Mesodermal cell (in vitro differentiated cells): Measurements from ENCODE around the gene NT5DC2.

Source experiments
- H3K27ac ChIP-seq: 2 replicates; pipeline ENCODE4 v1.7.0; 2013; ENCODE audit warnings: mild to moderate bottlenecking, low read depth, low read length, moderate library complexity; ENCODE audit not compliant: severe bottlenecking
- H3K36me3 ChIP-seq: 2 replicates; pipeline ENCODE4 v1.7.1; 2013; ENCODE audit warnings: mild to moderate bottlenecking, low read length, moderate library complexity; ENCODE audit not compliant: control insufficient read depth, insufficient read depth
- H3K4me1 ChIP-seq: one replicate; pipeline ENCODE4 v1.7.1; 2013; ENCODE audit warnings: mild to moderate bottlenecking, low read length; ENCODE audit not compliant: insufficient read depth, control insufficient read depth, poor library complexity, severe bottlenecking
- H3K4me3 ChIP-seq: 2 replicates; pipeline ENCODE4 v1.7.0; 2013; ENCODE audit warnings: low read length, control low read depth, mild to moderate bottlenecking; ENCODE audit not compliant: insufficient read depth, poor library complexity, severe bottlenecking; ENCODE audit errors: extremely low read depth
- H3K9me3 ChIP-seq: 2 replicates; pipeline ENCODE4 v1.7.1; 2013; ENCODE audit warnings: mild to moderate bottlenecking, low read length, moderate library complexity; ENCODE audit not compliant: control insufficient read depth
- WGBS, 2 experiments: methylation state at CpG; one replicate each; pipeline ENCODE4 v1.1.5; 2013; ENCODE audit warnings: missing lambda C conversion rate in 2 of 2; ENCODE audit not compliant: insufficient coverage in 2 of 2; 5-methylcytosine and 5-hydroxymethylcytosine counted together

Gene NT5DC2

GRCh38 chr3:52555056-52555455 is 21.4 kb upstream of the NT5DC2 start:
- no peak overlapping the region for H3K27ac ChIP-seq
- H3K4me3 ChIP-seq, result no peak overlapping the region
- peaks cover 91% of the 10 kb centered on the region for H3K36me3 ChIP-seq
- WGBS, 2 experiments, result no CpG with 5 or more reads among the region's 1 CpG
- no peaks in the 10 kb centered on the region for H3K9me3 ChIP-seq
- H3K4me1 ChIP-seq, result peaks cover 5% of the 10 kb centered on the region

GRCh38 chr3:52554026-52554755 is 20.5 kb upstream of the NT5DC2 start:
- H3K36me3 ChIP-seq, result peaks cover 91% of the 10 kb centered on the region
- no peak overlapping the region for H3K4me3 ChIP-seq
- H3K4me1 ChIP-seq, result peaks cover 5% of the 10 kb centered on the region
- 97 to 100% methylated on average over 3 to 4 of the region's 5 CpGs for WGBS, 2 experiments
- H3K9me3 ChIP-seq, result no peaks in the 10 kb centered on the region
- H3K27ac ChIP-seq, result no peak overlapping the region

GRCh38 chr3:52552089-52552488 is 18.4 kb upstream of the NT5DC2 start:
- no peak overlapping the region for H3K4me3 ChIP-seq
- peaks cover 90% of the 10 kb centered on the region for H3K36me3 ChIP-seq
- 86 to 100% methylated on average over 1 of the region's 3 CpGs for WGBS, 2 experiments

GRCh38 chr3:52551118-52551517 is 17.5 kb upstream of the NT5DC2 start:
- Histone ChIP-seq H3K9me3 (no peaks in the 10 kb centered on the region), H3K4me1 (peaks cover 5% of the 10 kb centered on the region), H3K27ac (peak overlapping the region; percentile 4), H3K36me3 (peaks cover 84% of the 10 kb centered on the region), H3K4me3 (no peak overlapping the region)

More at GRCh38 chr3:52552089-52552488, 18.4 kb upstream of the NT5DC2 start:
- Histone ChIP-seq H3K9me3 (no peaks in the 10 kb centered on the region), H3K4me1 (peaks cover 5% of the 10 kb centered on the region), H3K27ac (no peak overlapping the region)

- Histone ChIP-seq H3K4me3 (no peak overlapping the region), H3K27ac (no peak overlapping the region), H3K9me3 (no peaks in the 10 kb centered on the region), H3K4me1 (peaks cover 2% of the 10 kb centered on the region), H3K36me3 (peaks cover 86% of the 10 kb centered on the region)
- 83% methylated on average over 1 of the region's 2 CpGs; no CpG with 5 or more reads in 1 of the 2 experiments for WGBS, 2 experiments
Observed at GRCh38 chr3:52547143-52547542, 13.5 kb upstream of the NT5DC2 start.

GRCh38 chr3:52546111-52546901 is 12.6 kb upstream of the NT5DC2 start:
- no peaks in the 10 kb centered on the region for H3K9me3 ChIP-seq
- H3K27ac ChIP-seq, result no peak overlapping the region
- peaks cover 86% of the 10 kb centered on the region for H3K36me3 ChIP-seq
- no peaks in the 10 kb centered on the region for H3K4me1 ChIP-seq
- no CpG with 5 or more reads among the region's 3 CpGs for WGBS, 2 experiments
- no peak overlapping the region for H3K4me3 ChIP-seq

- H3K36me3 ChIP-seq, result peaks cover 86% of the 10 kb centered on the region
- H3K9me3 ChIP-seq, result no peaks in the 10 kb centered on the region
- 93 to 97% methylated on average over 4 of the region's 4 CpGs for WGBS, 2 experiments
- peak overlapping the region; percentile 10 for H3K27ac ChIP-seq
- H3K4me3 ChIP-seq, result no peak overlapping the region
- H3K4me1 ChIP-seq, result no peaks in the 10 kb centered on the region
Observed at GRCh38 chr3:52544937-52545336, 11.3 kb upstream of the NT5DC2 start.

- Histone ChIP-seq H3K4me1 (peaks cover 16% of the 10 kb centered on the region), H3K4me3 (no peak overlapping the region), H3K9me3 (no peaks in the 10 kb centered on the region), H3K27ac (no peak overlapping the region), H3K36me3 (peaks cover 69% of the 10 kb centered on the region)
- 100% methylated on average over 2 of the region's 2 CpGs; no CpG with 5 or more reads in 1 of the 2 experiments for WGBS, 2 experiments
Observed at GRCh38 chr3:52541050-52541449, 7.4 kb upstream of the NT5DC2 start.

- Histone ChIP-seq H3K36me3 (peaks cover 51% of the 10 kb centered on the region), H3K27ac (no peak overlapping the region), H3K9me3 (no peaks in the 10 kb centered on the region), H3K4me3 (no peak overlapping the region), H3K4me1 (peaks cover 16% of the 10 kb centered on the region)
- WGBS, 2 experiments, result 93 to 100% methylated on average over 5 of the region's 5 CpGs
Observed at GRCh38 chr3:52539010-52539653, 5.5 kb upstream of the NT5DC2 start.

GRCh38 chr3:52537726-52538421 is 4.2 kb upstream of the NT5DC2 start:
- 77 to 98% methylated on average over 4 to 7 of the region's 7 CpGs for WGBS, 2 experiments
- H3K4me3 ChIP-seq, result peak overlapping the region; percentile 75
- H3K4me1 ChIP-seq, result peaks cover 16% of the 10 kb centered on the region
- H3K27ac ChIP-seq, result no peak overlapping the region
- peaks cover 38% of the 10 kb centered on the region for H3K36me3 ChIP-seq
- no peaks in the 10 kb centered on the region for H3K9me3 ChIP-seq
